NCI-H2081 (cell line): Measurements from ENCODE around the gene CLEC4G.
A peak's percentile ranks its signal among the peaks of the same experiment; 100 is the strongest.

Experiments
- DNase-seq, 2 experiments: peaks; one replicate each; lab custom pipeline; 2025; lab: John Stamatoyannopoulos, UW

Gene CLEC4G

GRCh38 chr19:7697721-7698287, 34.1 kb downstream of the CLEC4G start:
- no peak for DNase-seq

- no peak for DNase-seq
Measured at GRCh38 chr19:7694499-7694898, 37.4 kb downstream of the CLEC4G start.

DNA sequence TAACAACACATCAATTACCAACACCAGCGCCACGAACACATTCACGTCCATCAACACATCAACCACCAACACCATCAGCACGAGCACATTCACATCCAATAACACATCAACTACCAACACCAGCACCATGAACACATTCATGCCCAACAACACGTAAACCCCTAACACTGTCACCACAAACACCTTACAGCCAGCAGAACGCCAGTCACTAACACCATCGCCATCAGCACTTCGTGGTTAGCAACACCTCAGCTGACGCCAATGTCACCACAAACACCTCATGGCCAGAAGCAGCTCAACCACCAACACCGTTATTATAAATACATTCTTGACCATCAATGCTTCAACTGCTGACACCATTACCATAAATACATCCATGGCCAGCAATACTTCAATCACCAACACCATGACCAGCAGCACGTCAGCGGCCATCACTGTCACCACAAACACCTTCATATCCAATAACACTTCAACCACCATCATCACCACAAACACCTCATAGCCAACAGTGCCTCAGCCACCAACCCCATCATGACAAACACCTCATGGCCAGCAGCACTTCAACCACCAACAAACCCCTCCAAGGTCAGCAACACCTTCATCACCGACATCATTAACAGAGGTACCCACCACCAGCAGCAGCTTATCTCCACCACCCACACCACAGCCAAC, 39.4 kb downstream of the CLEC4G start:
- DNase-seq: no peak

GRCh38 chr19:7691497-7691896, 40.4 kb downstream of the CLEC4G start:
- DNase-seq: no peak

- no peak for DNase-seq
Measured at GRCh38 chr19:7690779-7691258, 41.1 kb downstream of the CLEC4G start.

DNA sequence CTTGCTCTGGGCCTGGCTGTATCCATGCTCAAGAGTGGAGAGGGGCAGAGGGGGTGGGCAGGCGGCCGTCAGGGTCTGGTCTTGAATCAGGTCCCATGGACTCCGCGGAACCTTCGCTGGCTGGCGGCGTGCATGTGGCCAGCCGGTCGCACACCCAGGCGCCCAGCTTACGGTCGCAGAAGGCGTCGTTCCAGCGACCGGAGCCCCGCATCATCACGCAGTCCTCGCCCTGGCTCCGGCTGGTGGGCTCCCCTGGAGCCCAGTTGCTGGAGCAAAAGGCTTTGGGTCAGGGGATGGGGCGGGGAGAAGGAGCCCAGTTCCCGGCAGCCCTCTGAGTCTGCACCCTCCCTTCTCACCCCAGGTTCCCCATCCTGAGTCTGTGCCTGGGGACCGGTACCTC, 42.7 kb downstream of the CLEC4G start:
- no peak for DNase-seq

GRCh38 chr19:7687177-7687576, 44.7 kb downstream of the CLEC4G start:
- DNase-seq: no peak

DNA sequence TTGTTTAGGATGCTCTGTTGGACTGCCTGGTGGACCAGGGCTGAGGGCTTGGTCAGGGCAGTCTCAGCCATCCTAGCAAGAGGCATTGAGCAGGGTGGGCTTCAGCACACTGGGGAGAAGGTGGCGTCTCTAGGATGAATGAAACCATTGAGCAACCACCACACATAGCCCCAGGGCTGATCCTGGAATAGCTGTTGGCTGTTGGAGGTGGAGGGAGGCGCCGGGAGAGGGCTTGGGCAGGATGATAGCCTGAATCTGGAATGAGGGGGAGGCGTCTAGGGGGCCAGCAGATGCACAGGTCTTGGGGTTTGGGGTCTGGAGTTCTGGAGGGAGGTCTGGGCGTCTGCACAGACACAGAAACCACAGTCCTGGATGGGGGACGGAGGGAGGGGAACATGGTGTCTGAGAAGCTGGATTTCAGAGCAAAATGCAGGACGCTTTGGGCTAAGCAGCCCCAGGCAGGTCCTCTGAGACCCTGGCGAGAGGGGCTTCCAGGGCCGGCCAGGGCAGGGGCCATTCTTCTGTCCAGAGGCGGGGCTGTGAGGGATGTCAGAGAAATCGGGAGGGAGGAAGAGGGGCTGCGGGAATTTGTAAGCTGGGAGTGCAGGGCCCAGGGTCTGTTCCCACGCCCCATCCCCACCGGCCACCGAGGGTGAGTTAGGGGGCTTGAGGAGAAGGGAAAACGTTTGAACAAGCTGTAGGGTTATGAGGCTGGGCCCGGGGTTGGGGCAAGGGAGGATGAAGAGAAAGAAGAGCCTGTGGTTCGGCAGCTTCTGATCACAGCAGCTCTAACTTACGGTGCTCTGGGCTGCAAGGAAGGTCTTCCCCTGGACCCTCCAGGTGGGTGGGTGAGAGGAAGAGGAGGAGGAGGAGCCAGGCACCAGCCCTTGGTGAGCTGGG, 46.1 kb downstream of the CLEC4G start:
- no peak for DNase-seq

DNA sequence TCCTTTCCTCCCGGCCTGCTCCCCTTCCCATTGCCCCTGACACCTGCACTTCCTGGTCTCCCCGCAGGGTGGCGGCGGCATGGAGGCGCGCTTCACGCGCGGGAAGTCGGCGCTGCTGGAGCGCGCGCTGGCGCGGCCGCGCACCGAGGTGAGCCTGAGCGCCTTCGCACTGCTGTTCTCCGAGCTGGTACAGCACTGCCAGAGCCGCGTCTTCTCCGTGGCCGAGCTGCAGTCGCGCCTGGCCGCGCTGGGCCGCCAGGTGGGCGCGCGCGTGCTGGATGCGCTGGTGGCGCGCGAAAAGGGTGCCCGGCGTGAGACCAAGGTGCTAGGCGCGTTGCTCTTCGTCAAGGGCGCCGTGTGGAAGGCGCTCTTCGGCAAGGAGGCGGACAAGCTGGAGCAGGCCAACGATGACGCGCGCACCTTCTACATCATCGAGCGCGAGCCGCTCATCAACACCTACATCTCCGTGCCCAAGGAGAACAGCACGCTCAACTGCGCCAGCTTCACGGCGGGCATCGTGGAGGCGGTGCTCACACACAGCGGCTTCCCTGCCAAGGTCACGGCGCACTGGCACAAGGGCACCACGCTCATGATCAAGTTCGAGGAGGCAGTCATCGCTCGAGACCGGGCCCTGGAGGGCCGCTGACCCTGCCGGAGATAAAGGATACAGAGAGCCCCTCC, 49.6 kb downstream of the CLEC4G start:
- no peak for DNase-seq

DNA sequence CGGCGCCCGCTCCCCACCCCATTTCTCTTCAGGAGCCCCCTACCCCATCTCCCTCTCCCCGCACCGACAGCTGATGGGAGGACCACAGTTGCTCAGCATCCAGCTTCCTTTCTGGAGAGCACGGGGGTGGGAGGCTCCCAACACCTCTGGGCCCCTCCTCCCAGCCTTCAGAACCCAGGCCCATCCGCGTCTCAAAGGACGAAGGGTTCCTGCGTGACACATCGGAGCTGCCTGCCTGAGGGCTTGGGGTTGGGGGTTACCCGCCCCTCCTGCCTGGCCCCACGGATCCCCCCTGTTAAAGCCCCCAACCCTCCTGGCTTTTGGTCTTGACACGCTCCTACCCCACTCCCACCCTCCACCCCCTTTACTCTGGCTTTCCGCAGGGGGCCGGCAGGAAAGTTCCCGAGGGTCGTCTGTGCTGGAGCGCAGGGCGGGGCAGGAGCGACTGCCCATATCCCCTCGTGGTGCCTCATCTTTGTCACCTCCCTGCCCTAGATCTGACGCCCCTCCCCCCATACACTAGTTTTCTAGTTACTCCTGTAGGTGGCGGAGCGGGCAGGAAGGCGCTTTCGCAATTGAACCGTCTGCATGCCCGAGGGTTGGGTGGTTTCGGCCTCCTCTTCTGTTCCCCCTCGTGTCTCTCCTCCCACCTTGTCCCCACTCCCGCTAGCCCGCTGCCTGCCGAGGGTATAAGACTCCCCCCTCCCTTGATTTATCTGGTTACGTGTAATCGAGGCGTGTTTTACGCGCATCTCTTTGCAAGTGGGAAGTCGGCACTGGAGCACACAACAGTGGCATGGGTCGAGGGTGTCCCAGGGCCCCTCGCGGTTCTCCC, 50.4 kb downstream of the CLEC4G start:
- DNase-seq: peak in 1 of 2 experiments; percentile 20

DNA sequence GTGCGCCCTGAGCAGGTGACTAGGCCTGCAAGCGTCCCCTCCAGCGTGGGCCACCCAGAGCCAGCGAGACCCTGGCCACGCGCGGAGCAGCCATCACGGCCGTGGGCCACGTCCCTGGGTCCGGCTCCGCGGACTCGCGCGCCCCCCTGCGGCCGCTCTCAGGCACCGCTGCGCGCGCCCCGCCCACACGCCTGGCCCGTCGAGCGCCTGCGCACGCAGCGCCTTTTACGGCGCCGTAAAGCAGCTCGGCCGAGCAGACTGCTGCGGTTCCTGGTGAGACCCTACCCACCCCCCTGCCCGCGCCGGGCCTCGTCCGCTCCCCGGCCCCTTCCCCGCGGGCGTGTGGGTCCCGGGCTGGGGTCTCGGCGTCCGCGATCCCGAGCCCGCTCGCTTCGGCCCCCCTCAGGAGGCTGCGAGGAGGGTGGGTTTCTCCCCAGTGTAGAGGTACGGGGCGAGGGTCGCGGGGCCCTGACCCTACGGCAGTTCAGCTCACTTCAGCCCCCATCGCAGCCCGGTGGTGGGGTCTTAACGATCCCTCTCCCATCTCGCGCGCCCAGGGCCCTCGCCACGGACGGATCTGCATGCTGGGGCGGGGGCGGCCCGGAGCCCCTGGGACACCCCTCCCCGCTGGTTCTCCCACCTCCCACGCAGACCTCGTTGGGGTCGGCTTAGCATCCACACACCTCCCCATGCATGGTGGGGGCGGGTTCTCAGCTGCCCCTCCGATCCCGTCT, 51.1 kb downstream of the CLEC4G start, which contains the start of gene TRAPPC5:
Gene TRAPPC5 (plus strand): TSS at position 228 of the 734 bp plus-strand sequence. CDS start 1,421 bp downstream, outside the sequence.
- DNase-seq: peak; percentile 72 to 80

- no peak for DNase-seq
Measured at GRCh38 chr19:7679771-7680605, 51.9 kb downstream of the CLEC4G start.

- DNase-seq: peak in 1 of 2 experiments; percentile 3
Measured at GRCh38 chr19:7678971-7679751, 52.7 kb downstream of the CLEC4G start.
